Measurements from ENCODE around the gene FBXW7. TPM values are rescaled to one million over a fixed set of nuclear protein-coding genes. Genes with fewer than 3 reads are reported as not detected.

The FBXW7 gene, protein sequence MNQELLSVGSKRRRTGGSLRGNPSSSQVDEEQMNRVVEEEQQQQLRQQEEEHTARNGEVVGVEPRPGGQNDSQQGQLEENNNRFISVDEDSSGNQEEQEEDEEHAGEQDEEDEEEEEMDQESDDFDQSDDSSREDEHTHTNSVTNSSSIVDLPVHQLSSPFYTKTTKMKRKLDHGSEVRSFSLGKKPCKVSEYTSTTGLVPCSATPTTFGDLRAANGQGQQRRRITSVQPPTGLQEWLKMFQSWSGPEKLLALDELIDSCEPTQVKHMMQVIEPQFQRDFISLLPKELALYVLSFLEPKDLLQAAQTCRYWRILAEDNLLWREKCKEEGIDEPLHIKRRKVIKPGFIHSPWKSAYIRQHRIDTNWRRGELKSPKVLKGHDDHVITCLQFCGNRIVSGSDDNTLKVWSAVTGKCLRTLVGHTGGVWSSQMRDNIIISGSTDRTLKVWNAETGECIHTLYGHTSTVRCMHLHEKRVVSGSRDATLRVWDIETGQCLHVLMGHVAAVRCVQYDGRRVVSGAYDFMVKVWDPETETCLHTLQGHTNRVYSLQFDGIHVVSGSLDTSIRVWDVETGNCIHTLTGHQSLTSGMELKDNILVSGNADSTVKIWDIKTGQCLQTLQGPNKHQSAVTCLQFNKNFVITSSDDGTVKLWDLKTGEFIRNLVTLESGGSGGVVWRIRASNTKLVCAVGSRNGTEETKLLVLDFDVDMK
- total RNA-seq = 85.1 and 100 TPM in 2 replicates

GRCh38 chr4:152535903-152536544, at the start of gene FBXW7:
Gene FBXW7, minus strand, starts transcription at chr4:152536092. Its CDS starts 124,289 bp downstream, at chr4:152411803.

Other genes with a start within 250 kb of the FBXW7 start
- gene TMEM154, start 143.9 kb upstream of the FBXW7 start, total RNA-seq = 0.25 and 0.26 TPM in 2 replicates
- 0.12 and 0.13 TPM in 2 replicates for gene TIGD4, start 243.6 kb upstream of the FBXW7 start, total RNA-seq
- 40.3 and 41.1 TPM in 2 replicates for gene ARFIP1, start 243.9 kb upstream of the FBXW7 start, total RNA-seq